ENCODE measurements around the gene H2BK1.

- TF ChIP-seq POLR2A (IDR thresholded peaks at IDR 0.05) (no peak), CTCF (IDR thresholded peaks at IDR 0.05) (no peak)
Measured at GRCh38 chr7:151242159-151243044, 32.1 kb upstream of the H2BK1 start.

Data from right lobe of liver (tissue), 4 donors.